Measurements from ENCODE around the gene KRT36. TPM values are rescaled to one million over a fixed set of nuclear protein-coding genes. Genes with fewer than 3 reads are reported as not detected.

KRT36 gene
- polyA plus RNA-seq, 3 donors: not detected

- no peak for DNase-seq (ENCODE audit: extremely low read depth in 1 of 11, low read depth in 9 of 11, low spot score in 4 of 11)
Observed at GRCh38 chr17:41484920-41485904, 4.5 kb downstream of the KRT36 start.

GRCh38 chr17:41483991-41484826 is 5.5 kb downstream of the KRT36 start:
- DNase-seq (ENCODE audit: extremely low read depth in 1 of 11, low read depth in 9 of 11, low spot score in 4 of 11): no peak

- DNase-seq (ENCODE audit: extremely low read depth in 1 of 11, low read depth in 9 of 11, low spot score in 4 of 11): no peak
Observed at GRCh38 chr17:41483531-41483930, 6.2 kb downstream of the KRT36 start.

- peak in 3 of 11 donors; percentile 10 to 19 (median 12) for DNase-seq (ENCODE audit: extremely low read depth in 1 of 11, low read depth in 9 of 11, low spot score in 4 of 11)
Observed at GRCh38 chr17:41481036-41481435, 8.7 kb downstream of the KRT36 start, which contains the start of gene KRT35. Gene KRT35, minus strand, starts transcription at chr17:41481151. Its CDS starts 54 bp downstream, at chr17:41481097.

- no peak for DNase-seq (ENCODE audit: extremely low read depth in 1 of 11, low read depth in 9 of 11, low spot score in 4 of 11)
Observed at GRCh38 chr17:41480581-41480980, 9.1 kb downstream of the KRT36 start.

- no peak for DNase-seq (ENCODE audit: extremely low read depth in 1 of 11, low read depth in 9 of 11, low spot score in 4 of 11)
Observed at GRCh38 chr17:41480136-41480535, 9.6 kb downstream of the KRT36 start.

GRCh38 chr17:41478237-41478636 is 11.5 kb downstream of the KRT36 start:
- DNase-seq (ENCODE audit: extremely low read depth in 1 of 11, low read depth in 9 of 11, low spot score in 4 of 11): no peak

GRCh38 chr17:41476866-41477815 is 12.6 kb downstream of the KRT36 start:
- DNase-seq (ENCODE audit: extremely low read depth in 1 of 11, low read depth in 9 of 11, low spot score in 4 of 11): no peak

DNA sequence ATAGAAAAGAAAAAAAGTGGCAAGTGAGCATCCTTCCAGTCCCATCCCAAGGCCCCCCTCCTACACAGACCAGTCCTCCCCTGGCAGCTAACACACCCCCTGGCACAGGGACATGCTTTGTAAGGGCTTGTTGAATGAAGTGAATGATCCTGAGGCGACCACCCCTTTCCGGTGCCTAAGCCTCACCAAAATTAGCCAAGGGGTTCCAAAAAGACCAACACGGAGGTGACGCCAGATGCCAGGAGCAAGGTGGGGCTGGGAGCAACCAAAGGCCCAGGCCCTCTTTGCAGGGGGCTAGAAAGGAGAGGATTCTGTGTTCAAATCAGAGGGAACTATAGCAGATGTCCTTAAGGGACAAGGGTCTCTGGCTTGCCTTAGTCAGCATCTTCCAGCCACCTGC is 14.3 kb downstream of the KRT36 start:
- no peak for DNase-seq (ENCODE audit: extremely low read depth in 1 of 11, low read depth in 9 of 11, low spot score in 4 of 11)

- no peak for DNase-seq (ENCODE audit: extremely low read depth in 1 of 11, low read depth in 9 of 11, low spot score in 4 of 11)
Observed at GRCh38 chr17:41474863-41475262, 14.8 kb downstream of the KRT36 start.

DNA sequence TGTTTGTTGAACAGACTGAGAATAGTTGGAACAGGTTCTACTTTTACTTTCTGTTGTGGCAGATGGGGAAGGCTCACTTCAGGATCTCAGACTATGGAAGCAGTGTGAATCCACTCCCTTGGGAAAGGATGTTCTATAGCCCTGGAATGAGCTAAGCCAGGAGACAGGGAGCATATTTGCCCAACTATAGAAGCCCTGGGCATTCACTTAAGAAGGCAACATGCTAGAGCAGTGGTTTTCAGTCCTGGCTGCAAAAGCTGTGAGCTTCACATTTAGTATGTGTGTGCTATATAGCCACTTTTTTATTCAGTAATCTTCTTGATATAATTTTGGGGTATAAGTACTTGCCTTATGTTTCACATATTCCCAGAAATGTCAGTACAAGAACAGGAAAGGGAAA is 21.4 kb downstream of the KRT36 start:
- DNase-seq (ENCODE audit: extremely low read depth in 1 of 11, low read depth in 9 of 11, low spot score in 4 of 11): no peak

GRCh38 chr17:41467561-41467960 is 22.1 kb downstream of the KRT36 start:
- no peak for DNase-seq (ENCODE audit: extremely low read depth in 1 of 11, low read depth in 9 of 11, low spot score in 4 of 11)

GRCh38 chr17:41466988-41467387 is 22.7 kb downstream of the KRT36 start, which contains the start of gene KRT32:
Gene KRT32, minus strand, starts transcription at chr17:41467386. Its CDS starts 61 bp downstream, at chr17:41467325.
- no peak for DNase-seq (ENCODE audit: extremely low read depth in 1 of 11, low read depth in 9 of 11, low spot score in 4 of 11)

- no peak for DNase-seq (ENCODE audit: extremely low read depth in 1 of 11, low read depth in 9 of 11, low spot score in 4 of 11)
Observed at GRCh38 chr17:41464682-41465081, 25.0 kb downstream of the KRT36 start.

DNA sequence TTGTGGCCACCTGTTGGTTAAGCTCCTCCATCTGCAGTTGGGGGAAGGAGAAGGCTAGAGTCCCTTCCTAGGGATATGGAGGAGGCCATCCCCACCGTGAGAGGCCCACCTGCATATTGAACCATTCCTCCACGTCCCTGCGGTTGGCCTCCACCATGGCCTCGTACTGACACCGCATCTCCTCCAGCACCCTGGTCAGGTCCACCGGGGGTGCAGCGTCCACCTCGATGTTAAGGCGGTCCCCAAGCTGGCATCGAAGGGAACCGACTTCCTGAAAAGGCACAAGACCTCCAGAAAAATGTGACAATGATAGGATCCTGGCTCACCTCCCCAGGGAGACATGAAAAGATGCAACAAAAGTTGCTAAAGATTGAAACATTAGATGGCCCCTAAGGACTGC is 25.5 kb downstream of the KRT36 start:
- DNase-seq (ENCODE audit: extremely low read depth in 1 of 11, low read depth in 9 of 11, low spot score in 4 of 11): no peak

- no peak for DNase-seq (ENCODE audit: extremely low read depth in 1 of 11, low read depth in 9 of 11, low spot score in 4 of 11)
Observed at GRCh38 chr17:41463746-41464145, 26.0 kb downstream of the KRT36 start.

DNA sequence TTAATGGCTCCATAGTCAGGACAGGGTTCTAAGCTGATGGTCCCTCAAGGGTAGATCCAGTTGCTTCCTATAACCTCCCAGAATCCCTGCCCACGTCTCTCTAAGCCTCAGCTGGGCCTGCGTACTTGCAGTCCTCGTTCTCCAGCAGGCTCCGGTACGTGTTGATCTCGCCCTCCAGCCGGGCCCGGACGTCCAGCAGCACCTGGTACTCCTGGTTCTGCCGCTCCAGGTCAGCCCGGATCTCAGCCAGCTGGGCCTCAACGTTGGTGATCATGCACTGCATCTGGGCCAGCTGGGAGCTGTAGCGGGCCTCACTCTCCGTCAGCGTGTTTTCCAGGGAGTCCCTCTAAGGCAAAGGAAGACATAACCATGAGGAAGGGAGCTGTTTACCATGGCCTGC is 27.0 kb downstream of the KRT36 start:
- no peak for DNase-seq (ENCODE audit: extremely low read depth in 1 of 11, low read depth in 9 of 11, low spot score in 4 of 11)

- no peak for DNase-seq (ENCODE audit: extremely low read depth in 1 of 11, low read depth in 9 of 11, low spot score in 4 of 11)
Observed at GRCh38 chr17:41457676-41458075, 32.0 kb downstream of the KRT36 start.

GRCh38 chr17:41456204-41456603 is 33.5 kb downstream of the KRT36 start:
- no peak for DNase-seq (ENCODE audit: extremely low read depth in 1 of 11, low read depth in 9 of 11, low spot score in 4 of 11)

Data from renal cortex interstitium (tissue), 11 donors.